Tibial nerve (tissue), 4 donors: ENCODE data around the gene GPR22.

Experiments
- CTCF ChIP-seq, 5 experiments: fragments of 200-600 bp in 3 of 5; fragments of 450-650 bp in 2 of 5; sonication (generic) in 3 of 5; IDR thresholded peaks; one replicate each; pipeline ENCODE4 v1.5.1; 2016 to 2019; ENCODE audit warnings: antibody characterized with exemption in 5 of 5, mild to moderate bottlenecking in 3 of 5, moderate library complexity in 2 of 5
- EP300 ChIP-seq, 2 donors: sonication (generic); formaldehyde crosslinking; IDR thresholded peaks; one replicate each; pipeline ENCODE4 v1.6.1; 2017; ENCODE audit warnings: antibody characterized with exemption in 2 of 2, mild to moderate bottlenecking in 1 of 2
- POLR2A ChIP-seq, 2 donors: fragments of 450-650 bp; IDR thresholded peaks; one replicate each; pipeline ENCODE4 v1.6.1; 2017; ENCODE audit warnings: antibody characterized with exemption in 2 of 2, mild to moderate bottlenecking in 2 of 2, moderate library complexity in 2 of 2

GRCh38 chr7:107505997-107506673 is 36.3 kb downstream of the GPR22 start:
- TF ChIP-seq CTCF (IDR thresholded peaks at IDR 0.05) (no peak), EP300 (IDR thresholded peaks at IDR 0.05) (no peak), POLR2A (IDR thresholded peaks at IDR 0.05) (no peak)
